SK-N-SH (cell line): ENCODE data around the gene PRKAG1.

ENCODE experiments used
- CTCF ChIP-seq: fragments of 200-600 bp; sonication (generic); IDR thresholded peaks from 2 replicates; pipeline ENCODE4 v1.6.1; 2017; ENCODE audit warnings: antibody characterized with exemption, mild to moderate bottlenecking, moderate library complexity
- EP300 ChIP-seq, 2 experiments: IDR thresholded peaks; 2 replicates each; pipeline versions ENCODE4 v1.4.0 to v1.6.1; 2012; ENCODE audit warnings: borderline replicate concordance in 1 of 2, low read depth in 1 of 2, low read length in 1 of 2
- EZH2phosphoT487 ChIP-seq: fragments of 200-600 bp; sonication (generic); IDR thresholded peaks from 2 replicates; pipeline ENCODE4 v1.6.1; 2017; ENCODE audit warnings: low read depth, mixed run types, mild to moderate bottlenecking, antibody characterized with exemption, moderate library complexity, borderline replicate concordance
- FOXJ3 ChIP-seq: sonication (generic); formaldehyde crosslinking; IDR thresholded peaks from 2 replicates; pipeline ENCODE4 v1.5.1; 2020; ENCODE audit warnings: mild to moderate bottlenecking, missing genetic modification reagents
- JUND ChIP-seq: IDR thresholded peaks from 2 replicates; pipeline ENCODE4 v1.4.0; 2012
- POLR2AphosphoS5 ChIP-seq: IDR thresholded peaks from 2 replicates; pipeline ENCODE4 v1.6.1; 2012; ENCODE audit warnings: low read depth, low read length
- RAD21 ChIP-seq: IDR thresholded peaks from 2 replicates; pipeline ENCODE4 v1.6.1; 2012; ENCODE audit warnings: mild to moderate bottlenecking, low read length
- REST ChIP-seq: IDR thresholded peaks from 2 replicates; pipeline ENCODE4 v1.6.1; 2012; ENCODE audit warnings: mild to moderate bottlenecking, low read depth, low read length, moderate library complexity
- SIN3A ChIP-seq: IDR thresholded peaks from 2 replicates; pipeline ENCODE4 v1.6.1; 2012; ENCODE audit warnings: low read depth, mild to moderate bottlenecking, low read length, moderate library complexity, borderline replicate concordance
- SMC3 ChIP-seq: IDR thresholded peaks from 2 replicates; pipeline ENCODE4 v1.6.1; 2012; ENCODE audit warnings: low read depth, low read length, improper control_type of control experiment
- TAF1 ChIP-seq: IDR thresholded peaks from 2 replicates; pipeline ENCODE4 v1.6.1; 2012; ENCODE audit warnings: low read depth, mild to moderate bottlenecking, low read length, moderate library complexity, borderline replicate concordance
- YY1 ChIP-seq: IDR thresholded peaks from 2 replicates; pipeline ENCODE4 v1.4.0; 2012; ENCODE audit warnings: low read depth, mild to moderate bottlenecking

- no peak for TF ChIP-seq SIN3A
- TF ChIP-seq REST = no peak
- no peak; the same call in 1 of the 2 replicates for TF ChIP-seq EZH2phosphoT487
- no peak for TF ChIP-seq JUND
- no peak for TF ChIP-seq TAF1
- TF ChIP-seq CTCF = peak; percentile 25; the same call in 1 of the 2 replicates
- TF ChIP-seq POLR2AphosphoS5 = no peak
- no peak for TF ChIP-seq FOXJ3
- TF ChIP-seq YY1 = no peak
- no peak for TF ChIP-seq EP300 (IDR thresholded peaks at IDR 0.05; ENCODE audit: borderline replicate concordance in 1 of 2, low read depth in 1 of 2, low read length in 1 of 2)
- no peak for TF ChIP-seq SMC3
- TF ChIP-seq RAD21 = no peak
Measured at GRCh38 chr12:48980953-48981756, 37.4 kb downstream of the PRKAG1 start.
